B cell (primary cell): Measurements from ENCODE around the gene RUFY4.

Experiments
- CTCF ChIP-seq: fragments of 200-600 bp; IDR thresholded peaks from one replicate; pipeline ENCODE4 v1.8.0; 2022; ENCODE audit warnings: antibody characterized with exemption, mild to moderate bottlenecking
- EZH2 ChIP-seq: IDR thresholded peaks from 2 replicates; pipeline ENCODE4 v1.6.1; 2012; ENCODE audit warnings: borderline replicate concordance, low read depth, mild to moderate bottlenecking, moderate library complexity, low read length; ENCODE audit not compliant: insufficient read depth, poor library complexity, severe bottlenecking

GRCh38 chr2:218125095-218125494, 56.0 kb downstream of the RUFY4 start:
- TF ChIP-seq CTCF (no peak), EZH2 (no peak)
